Memory B cell (primary cell): Measurements from ENCODE around the gene CD52.

Experiments used
- ATAC-seq: fragments of 150-1000 bp; cut with Tn5 transposase; 2 replicates; pipeline ENCODE4 v1.10.0; 2021; ENCODE audit warnings: low read depth, mild to moderate bottlenecking, moderate library complexity
- DNase-seq, 2 donors: peaks; one replicate each; pipeline ENCODE4 v3.0.0; 2022; ENCODE audit warnings: low spot score in 2 of 2
- H3K27ac Mint-ChIP-seq: one replicate; pipeline ENCODE4 v1.8.0; 2022; ENCODE audit warnings: mild to moderate bottlenecking, moderate library complexity, mixed read lengths
- H3K27me3 Mint-ChIP-seq: one replicate; pipeline ENCODE4 v1.8.0; 2022; ENCODE audit warnings: mixed read lengths
- H3K36me3 Mint-ChIP-seq: one replicate; pipeline ENCODE4 v1.8.0; 2022; ENCODE audit warnings: mild to moderate bottlenecking, mixed read lengths
- H3K4me1 Mint-ChIP-seq: one replicate; pipeline ENCODE4 v1.8.0; 2022; ENCODE audit warnings: mixed read lengths
- H3K4me3 Mint-ChIP-seq: one replicate; pipeline ENCODE4 v1.8.0; 2022; ENCODE audit warnings: mild to moderate bottlenecking, moderate library complexity, mixed read lengths
- H3K9me3 Mint-ChIP-seq: one replicate; pipeline ENCODE4 v1.8.0; 2022; ENCODE audit warnings: mixed read lengths

The CD52 gene

DNA sequence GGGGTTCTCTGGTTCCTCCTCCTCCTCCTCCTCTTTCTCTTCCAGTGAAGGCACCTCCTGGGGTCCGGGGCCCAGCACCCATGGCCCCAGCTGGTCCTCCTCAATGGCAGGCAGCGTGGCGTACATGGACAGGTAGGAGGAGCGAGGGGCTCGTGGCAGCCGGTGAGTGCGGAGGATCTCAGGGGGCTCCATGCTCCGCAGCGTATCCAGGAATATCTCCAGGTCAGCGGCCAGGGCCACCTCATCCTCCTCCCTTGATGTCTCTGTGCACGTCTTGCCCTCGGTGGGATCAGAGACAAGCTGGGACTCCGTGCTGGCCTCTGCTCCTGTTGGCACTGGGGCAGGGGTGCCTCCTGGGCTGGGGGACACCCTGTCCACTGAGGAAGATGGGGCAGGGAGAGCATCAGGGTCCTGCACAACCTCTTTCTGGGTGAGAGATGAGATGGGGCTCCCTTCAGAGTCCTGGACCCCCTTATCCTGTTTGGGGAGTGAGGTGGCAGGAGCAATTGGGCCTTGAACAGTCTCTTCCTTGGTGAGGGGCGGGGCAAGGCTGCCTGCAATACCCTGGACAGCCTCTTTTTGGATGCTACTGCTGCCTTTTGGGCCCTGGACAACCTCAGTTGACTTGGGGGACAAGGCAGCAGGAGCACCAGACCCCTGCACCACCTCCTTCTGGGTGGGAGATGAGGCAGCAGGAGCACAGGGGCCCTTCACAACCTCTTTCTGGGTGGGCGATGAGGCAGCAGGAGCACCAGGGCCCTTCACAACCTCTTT, 26.6 kb downstream of the CD52 start:
- ATAC-seq, result no peak
- no peak overlapping the region for H3K4me3 Mint-ChIP-seq
- no peak for DNase-seq

DNA sequence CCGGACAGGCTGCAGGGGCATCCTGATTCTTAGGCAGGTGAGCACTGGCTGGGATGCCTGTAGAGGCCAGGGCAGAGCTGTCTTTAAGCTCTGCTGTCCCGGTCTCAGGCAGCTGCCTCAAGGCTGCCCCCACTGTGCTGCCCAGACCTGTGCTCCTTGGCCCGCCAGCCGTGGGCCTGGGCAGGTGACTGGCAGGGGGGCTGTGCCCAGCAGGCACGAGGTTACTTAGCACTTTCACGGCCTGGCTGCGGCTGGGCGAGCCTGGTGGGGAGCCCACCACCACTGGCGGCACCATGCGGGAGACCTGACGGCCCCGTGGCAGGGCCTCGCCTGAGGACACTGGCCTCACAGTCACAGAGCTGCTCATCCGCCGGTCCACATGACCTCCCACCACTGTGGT, 28.0 kb downstream of the CD52 start:
- Mint-ChIP-seq H3K27me3 (peaks cover 1% of the 10 kb centered on the region), H3K27ac (no peak overlapping the region), H3K4me1 (no peaks in the 10 kb centered on the region), H3K36me3 (no peaks in the 10 kb centered on the region), H3K4me3 (no peak overlapping the region), H3K9me3 (no peaks in the 10 kb centered on the region)
- DNase-seq (no peak), ATAC-seq (no peak)

More for the DNA sequence above, 26.6 kb downstream of the CD52 start:
- Mint-ChIP-seq H3K27ac (no peak overlapping the region), H3K4me1 (no peaks in the 10 kb centered on the region), H3K27me3 (peaks cover 1% of the 10 kb centered on the region), H3K36me3 (no peaks in the 10 kb centered on the region), H3K9me3 (no peaks in the 10 kb centered on the region)

DNA sequence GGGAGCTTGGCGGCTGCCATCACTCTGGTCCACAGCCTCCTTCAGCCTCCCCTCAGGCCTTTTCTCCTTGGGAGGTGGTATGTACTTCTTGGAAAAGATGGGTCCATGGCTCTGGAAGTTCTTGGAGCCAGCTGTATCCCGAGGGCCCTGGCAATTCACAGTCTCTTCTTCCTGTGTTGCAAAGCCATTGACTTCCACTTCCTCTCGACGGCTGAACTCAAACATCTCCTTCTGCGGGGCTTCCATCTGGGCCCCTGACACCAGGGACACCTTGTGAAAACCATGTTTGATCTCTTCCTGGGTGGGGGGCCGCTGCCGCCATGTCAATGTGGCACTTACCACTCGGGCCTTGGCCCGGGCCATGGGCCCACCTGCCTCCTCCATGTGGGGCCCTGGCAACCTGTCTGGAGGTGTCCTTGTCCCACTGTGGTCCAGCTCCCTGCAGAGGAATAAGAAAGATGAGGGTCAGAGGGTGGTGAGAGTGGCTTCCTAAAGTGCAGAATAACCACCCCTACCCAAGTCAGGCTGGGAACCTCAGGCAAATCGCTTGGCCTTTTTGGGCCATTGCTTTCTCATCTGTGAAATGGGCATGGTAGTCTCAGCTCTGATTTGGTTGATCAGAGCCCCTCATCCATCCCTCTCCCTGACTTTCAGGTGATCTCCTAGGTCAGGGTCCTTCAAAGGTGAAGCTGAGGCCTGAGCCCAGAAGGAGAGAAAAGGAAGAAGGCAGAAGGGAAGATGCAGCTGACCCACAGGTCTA, 28.7 kb downstream of the CD52 start:
- no peak overlapping the region for H3K4me3 Mint-ChIP-seq
- H3K4me1 Mint-ChIP-seq, result no peaks in the 10 kb centered on the region
- ATAC-seq (no peak), DNase-seq (no peak)
- H3K9me3 Mint-ChIP-seq, result no peaks in the 10 kb centered on the region
- peak overlapping the region; percentile 48 for H3K27ac Mint-ChIP-seq
- peaks cover 1% of the 10 kb centered on the region for H3K27me3 Mint-ChIP-seq
- H3K36me3 Mint-ChIP-seq, result no peaks in the 10 kb centered on the region

DNA sequence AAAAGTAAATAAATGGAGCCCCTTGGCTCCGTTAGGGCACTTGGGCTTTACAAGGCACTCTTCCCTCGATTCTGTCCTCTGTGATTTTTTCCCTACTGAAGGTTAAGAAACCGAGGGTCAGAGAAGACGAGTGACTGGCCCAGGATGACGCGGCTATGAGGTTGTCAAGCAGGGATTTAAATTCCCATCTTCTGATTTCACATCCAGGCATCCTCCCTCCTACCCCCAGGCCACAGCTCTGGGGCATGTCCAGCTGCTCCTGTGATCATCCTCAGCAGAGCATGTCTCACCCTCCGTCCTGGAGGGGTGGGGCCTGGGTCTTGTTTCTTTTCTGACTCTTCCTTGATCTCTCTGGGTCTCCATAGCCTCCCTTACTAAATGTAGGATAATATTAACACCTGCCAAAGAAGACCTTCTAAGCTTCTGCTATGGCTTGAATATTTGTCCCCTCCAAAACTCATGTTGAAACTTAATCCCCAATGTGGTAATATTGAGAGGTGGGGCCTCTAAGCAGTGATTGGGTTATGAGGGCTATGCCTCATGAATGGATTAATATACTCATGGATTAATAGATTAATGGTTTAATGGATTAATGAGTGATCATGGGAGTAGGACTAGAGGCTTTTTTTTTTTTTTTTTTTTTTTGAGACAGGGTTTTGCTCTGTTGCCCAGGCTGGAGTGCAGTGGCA, 31.6 kb downstream of the CD52 start:
- H3K4me3 Mint-ChIP-seq, result no peak overlapping the region

DNA sequence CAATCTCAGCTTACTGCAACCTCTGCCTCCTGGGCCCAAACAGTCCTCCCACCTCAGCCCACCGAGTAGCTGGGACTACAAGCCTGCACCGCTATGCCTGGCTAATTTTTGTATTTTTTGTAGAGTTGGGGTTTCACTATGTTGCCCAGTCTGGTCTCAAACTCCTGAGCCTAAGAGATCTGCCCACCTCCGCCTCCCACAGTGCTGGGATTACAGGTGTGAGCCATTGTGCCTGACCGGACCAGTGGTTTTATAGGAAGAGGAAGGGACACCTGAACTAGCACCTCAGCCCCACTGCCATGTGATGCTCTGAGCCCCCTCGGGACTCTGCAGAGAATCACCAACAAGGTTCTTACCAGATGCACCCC, 32.1 kb downstream of the CD52 start:
- no peaks in the 10 kb centered on the region for H3K36me3 Mint-ChIP-seq
- ATAC-seq, result no peak
- no peaks in the 10 kb centered on the region for H3K4me1 Mint-ChIP-seq
- no peak for DNase-seq
- peaks cover 4% of the 10 kb centered on the region for H3K27me3 Mint-ChIP-seq
- no peaks in the 10 kb centered on the region for H3K9me3 Mint-ChIP-seq
- H3K27ac Mint-ChIP-seq, result no peak overlapping the region
- no peak overlapping the region for H3K4me3 Mint-ChIP-seq

More for the DNA sequence above, 31.6 kb downstream of the CD52 start:
- ATAC-seq, result no peak
- Mint-ChIP-seq H3K27me3 (peaks cover 4% of the 10 kb centered on the region), H3K4me1 (no peaks in the 10 kb centered on the region), H3K9me3 (no peaks in the 10 kb centered on the region), H3K36me3 (no peaks in the 10 kb centered on the region), H3K27ac (no peak overlapping the region)
- DNase-seq, result no peak

DNA sequence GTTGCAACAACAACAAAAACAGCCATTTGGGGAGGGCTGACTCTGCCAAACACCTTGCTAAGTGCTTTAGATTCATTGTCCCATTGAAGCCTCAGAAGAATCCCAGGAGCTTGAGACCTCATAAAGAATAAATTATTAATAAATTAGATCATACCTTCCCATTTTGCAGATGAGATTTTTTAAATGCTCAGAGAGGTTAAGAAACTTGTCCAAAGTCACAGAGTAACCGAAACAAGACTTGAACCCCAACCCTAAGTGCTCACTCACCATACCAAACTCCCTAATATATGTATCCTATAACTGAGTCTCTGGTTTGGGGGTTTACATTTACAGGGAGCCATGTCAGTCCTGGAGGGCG, 32.6 kb downstream of the CD52 start:
- DNase-seq (no peak), ATAC-seq (no peak)
- H3K4me1 Mint-ChIP-seq, result no peaks in the 10 kb centered on the region
- H3K4me3 Mint-ChIP-seq, result no peak overlapping the region
- no peak overlapping the region for H3K27ac Mint-ChIP-seq
- H3K27me3 Mint-ChIP-seq, result peaks cover 4% of the 10 kb centered on the region
- no peaks in the 10 kb centered on the region for H3K36me3 Mint-ChIP-seq
- no peaks in the 10 kb centered on the region for H3K9me3 Mint-ChIP-seq

DNA sequence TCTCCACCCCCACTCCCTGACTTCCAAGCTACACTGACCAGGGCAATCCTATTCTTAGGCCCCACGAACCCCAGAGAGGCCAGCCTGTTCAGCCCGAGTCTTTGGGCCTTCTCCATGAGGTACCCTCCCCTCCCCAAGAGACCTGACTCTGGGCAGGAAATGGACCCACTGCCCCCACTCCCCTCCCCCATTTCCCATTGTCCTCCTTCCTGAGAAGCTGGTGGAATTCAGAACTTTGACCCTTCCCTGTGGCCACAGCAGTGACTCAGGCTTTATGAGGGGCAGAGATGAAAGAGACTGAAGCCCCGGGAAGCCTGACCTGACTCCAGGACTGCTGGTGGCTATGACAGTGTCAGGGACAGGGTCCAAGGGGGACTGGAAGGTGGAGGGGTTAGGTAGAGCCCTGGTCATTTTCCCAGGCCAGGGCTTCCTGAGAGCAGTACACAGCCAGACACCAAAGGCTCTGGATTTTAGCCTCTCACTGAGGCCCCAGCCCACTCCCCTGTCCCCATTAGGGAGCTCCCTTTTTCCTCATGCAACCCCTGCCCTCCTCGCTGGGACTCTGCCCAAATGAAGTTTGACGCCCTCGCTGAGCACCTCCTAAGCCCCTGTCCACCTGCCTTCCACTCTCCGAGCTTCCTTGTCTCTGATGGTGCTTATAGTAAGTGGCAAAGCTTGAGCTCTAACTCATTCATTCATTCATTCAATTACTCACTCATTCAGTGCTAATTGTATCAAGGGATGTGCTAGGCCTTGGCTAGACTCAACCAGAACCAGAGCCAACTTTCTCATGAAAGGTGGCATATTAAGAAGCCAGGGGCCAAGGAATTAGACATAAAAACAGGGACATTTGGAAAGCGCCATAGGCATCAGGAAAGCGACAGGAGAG, 33.2 kb downstream of the CD52 start:
- Mint-ChIP-seq H3K4me1 (no peaks in the 10 kb centered on the region), H3K27me3 (peaks cover 6% of the 10 kb centered on the region), H3K36me3 (no peaks in the 10 kb centered on the region), H3K27ac (no peak overlapping the region), H3K9me3 (no peaks in the 10 kb centered on the region), H3K4me3 (no peak overlapping the region)
- ATAC-seq (no peak), DNase-seq (no peak)

DNA sequence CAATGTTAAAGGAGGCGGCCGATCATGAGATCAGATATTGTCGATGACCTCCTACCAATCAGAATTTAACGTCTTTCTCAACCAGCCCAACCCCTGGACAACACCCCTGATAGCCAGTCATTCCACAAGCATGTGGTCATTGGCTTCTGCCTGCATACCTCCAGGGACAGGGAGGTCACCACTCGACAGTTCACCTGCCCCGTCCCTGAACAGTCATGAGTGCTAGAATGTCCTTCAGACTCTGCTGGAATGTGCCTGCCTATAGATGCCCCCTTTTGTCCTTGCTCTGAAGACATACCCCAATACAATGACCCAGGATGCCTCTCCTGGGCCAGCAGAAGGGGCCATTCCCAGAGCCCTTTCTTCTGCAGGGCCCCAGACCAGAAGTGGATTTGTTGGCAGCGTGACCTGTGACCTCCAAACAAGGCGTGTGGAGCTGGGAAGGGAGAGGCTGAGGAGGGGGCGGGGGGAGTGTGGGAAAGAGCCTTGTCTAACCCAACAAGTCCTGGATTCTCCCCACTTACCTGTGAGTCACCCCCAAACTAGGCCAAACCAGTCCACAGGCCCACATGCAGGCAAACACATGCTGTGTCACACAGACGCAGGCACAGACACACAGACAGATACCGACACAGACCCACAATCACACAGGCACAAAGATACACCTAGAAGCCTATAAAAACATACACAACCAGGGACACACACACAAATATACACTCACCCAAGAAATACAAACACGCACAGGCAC, 34.0 kb downstream of the CD52 start:
- no peaks in the 10 kb centered on the region for H3K9me3 Mint-ChIP-seq
- H3K4me1 Mint-ChIP-seq, result no peaks in the 10 kb centered on the region
- peaks cover 6% of the 10 kb centered on the region for H3K27me3 Mint-ChIP-seq
- H3K27ac Mint-ChIP-seq, result no peak overlapping the region
- DNase-seq, result no peak
- ATAC-seq, result no peak
- no peak overlapping the region for H3K4me3 Mint-ChIP-seq
- no peaks in the 10 kb centered on the region for H3K36me3 Mint-ChIP-seq

DNA sequence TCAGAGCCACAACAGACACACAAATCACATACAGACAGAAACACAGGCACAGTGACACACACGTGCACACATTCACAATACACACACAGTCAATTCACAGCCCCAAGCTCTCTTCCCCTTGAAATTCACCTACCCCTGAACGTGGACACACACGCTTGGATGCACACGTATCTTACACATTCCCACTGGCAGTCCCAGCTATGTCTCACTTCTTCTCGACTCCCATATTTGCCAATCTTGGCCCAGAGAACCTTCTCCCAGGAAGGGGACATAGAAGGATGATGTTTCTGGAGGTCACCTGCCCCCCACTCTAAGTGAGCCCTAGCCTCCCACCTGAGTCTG, 34.6 kb downstream of the CD52 start:
- Mint-ChIP-seq H3K4me3 (no peak overlapping the region), H3K36me3 (no peaks in the 10 kb centered on the region), H3K4me1 (no peaks in the 10 kb centered on the region), H3K27me3 (peaks cover 6% of the 10 kb centered on the region), H3K9me3 (no peaks in the 10 kb centered on the region), H3K27ac (no peak overlapping the region)
- no peak for DNase-seq
- no peak for ATAC-seq

DNA sequence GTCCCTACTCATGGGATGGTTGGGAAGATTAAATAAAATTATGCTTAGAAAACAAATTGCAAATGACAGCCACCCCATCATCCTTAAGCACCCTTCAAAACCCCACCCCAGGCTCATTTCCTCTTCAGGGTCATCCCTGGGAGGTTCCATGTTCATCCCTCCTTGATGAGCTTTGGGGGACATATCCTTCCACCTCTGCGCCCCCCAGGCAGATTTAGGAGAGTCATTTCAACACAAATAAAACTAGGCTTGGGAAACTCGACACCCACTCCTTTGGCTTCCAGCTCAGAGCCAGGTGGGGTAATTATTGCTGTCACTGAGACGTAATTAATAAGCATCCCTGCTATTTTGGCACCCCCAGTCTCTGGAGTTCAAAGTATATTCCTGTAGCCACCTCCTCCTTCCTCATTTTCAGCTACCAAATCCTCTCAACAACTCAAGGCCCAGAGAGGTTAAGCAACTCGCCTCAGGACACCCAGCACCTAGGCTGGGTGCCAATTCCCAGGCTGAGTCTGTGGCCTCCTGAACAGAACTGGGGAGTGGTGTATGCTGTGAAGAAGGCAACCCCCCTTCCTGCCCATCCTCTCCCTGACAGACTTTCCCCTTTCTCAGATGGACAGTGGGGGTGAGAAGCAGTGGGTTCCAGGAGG, 35.6 kb downstream of the CD52 start:
- no peak for ATAC-seq
- no peak overlapping the region for H3K27ac Mint-ChIP-seq
- H3K27me3 Mint-ChIP-seq, result peaks cover 6% of the 10 kb centered on the region

DNA sequence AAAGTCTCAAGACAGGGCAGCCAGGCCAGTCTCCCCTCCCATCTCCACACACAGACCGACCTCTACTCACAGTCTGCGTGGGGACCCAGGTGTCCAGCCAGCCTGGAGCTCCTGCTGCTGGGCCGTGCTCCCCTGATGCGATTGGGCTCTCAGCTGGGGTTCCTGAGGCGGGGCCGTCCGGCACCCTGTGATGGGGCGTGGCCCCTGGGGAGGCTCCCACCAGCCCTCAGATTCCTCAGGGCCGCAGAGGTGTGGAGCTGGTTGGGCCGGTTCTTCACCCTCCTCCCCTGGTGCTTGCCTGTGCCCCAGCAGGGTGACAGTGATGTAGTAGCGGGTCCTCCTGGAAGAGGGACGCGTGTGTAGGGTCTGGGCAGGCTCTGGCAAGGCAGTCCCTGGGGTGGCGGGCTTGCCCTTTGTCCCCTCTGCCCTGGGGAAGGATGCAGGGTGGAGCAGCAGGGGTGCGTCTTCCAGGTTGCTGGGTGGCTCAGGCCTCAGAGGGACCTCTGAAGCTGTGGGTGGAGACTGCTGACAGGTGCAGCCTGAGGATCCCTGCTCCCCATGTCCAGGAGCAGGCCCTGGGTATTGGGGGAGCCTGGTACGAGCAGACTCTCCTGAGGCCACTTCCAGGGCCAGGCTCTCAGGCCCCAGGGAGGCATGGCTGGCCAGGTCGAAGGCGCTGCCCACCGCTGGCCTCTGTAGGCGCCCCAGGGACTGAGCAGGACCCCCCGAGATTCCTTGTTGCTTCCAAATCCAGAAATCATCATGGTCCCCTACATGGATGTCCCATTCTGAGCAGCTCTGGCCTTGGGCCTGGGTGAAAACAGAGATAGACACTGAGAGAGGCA, 36.4 kb downstream of the CD52 start, which contains the start of gene CRYBG2:
Gene CRYBG2 (minus strand): TSS at position 155 of the 845 bp plus-strand sequence. CDS start 7,473 bp downstream, outside the sequence.
- Mint-ChIP-seq H3K4me3 (no peak within 1 kb of the TSS), H3K9me3 (no peaks in the 10 kb centered on the region), H3K27me3 (peaks cover 12% of the 10 kb centered on the region), H3K36me3 (no peaks in the 10 kb centered on the region), H3K4me1 (peaks cover 5% of the 10 kb centered on the region), H3K27ac (no peak within 1 kb of the TSS)
- DNase-seq (no peak), ATAC-seq (no peak)

More for the DNA sequence above, 35.6 kb downstream of the CD52 start:
- H3K4me1 Mint-ChIP-seq, result no peaks in the 10 kb centered on the region
- no peak for DNase-seq
- H3K4me3 Mint-ChIP-seq, result no peak overlapping the region
- no peaks in the 10 kb centered on the region for H3K36me3 Mint-ChIP-seq
- H3K9me3 Mint-ChIP-seq, result no peaks in the 10 kb centered on the region

DNA sequence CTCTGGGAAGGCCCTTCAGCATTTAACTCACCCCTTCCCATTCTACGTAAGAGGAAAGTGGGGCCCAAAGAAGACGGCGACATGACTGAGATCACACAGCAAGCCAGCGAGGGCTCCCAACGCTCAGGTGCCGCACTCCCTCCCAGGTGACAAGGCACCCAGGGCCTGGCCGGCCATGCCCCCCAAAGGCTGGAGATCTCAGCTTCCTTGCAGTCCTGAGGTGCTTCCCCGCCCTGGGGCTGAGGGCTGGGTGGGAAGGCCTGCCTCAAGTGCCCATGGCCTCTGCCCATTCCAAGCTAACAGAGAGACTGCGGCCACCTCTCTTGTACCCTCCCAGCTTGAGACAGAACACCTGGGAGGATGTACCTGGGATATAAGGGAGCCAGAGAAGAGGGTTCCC, 37.2 kb downstream of the CD52 start:
- H3K4me3 Mint-ChIP-seq, result no peak overlapping the region
- no peak for DNase-seq
- H3K27me3 Mint-ChIP-seq, result peaks cover 15% of the 10 kb centered on the region
- no peaks in the 10 kb centered on the region for H3K36me3 Mint-ChIP-seq
- ATAC-seq, result no peak
- no peaks in the 10 kb centered on the region for H3K9me3 Mint-ChIP-seq
- H3K27ac Mint-ChIP-seq, result no peak overlapping the region
- peaks cover 8% of the 10 kb centered on the region for H3K4me1 Mint-ChIP-seq
